GM19238 (cell line): ENCODE results near the gene MTUS2.
"Not testable (repeated sequence)": the region's sequence is repeated elsewhere in the genome, so short reads cannot be mapped to it uniquely, and the experiment has no call there.

Source experiments
- DNase-seq: peaks from one replicate; pipeline ENCODE4 v3.0.0; 2011; ENCODE audit warnings: low spot score; ENCODE audit not compliant: insufficient read length

The MTUS2 gene

GRCh38 chr13:29384871-29385270 lies 564.7 kb downstream of the MTUS2 start:
- no peak for DNase-seq

- DNase-seq: no peak
These were observed 566.1 kb downstream of the MTUS2 start for GRCh38 chr13:29386246-29386645.

DNA sequence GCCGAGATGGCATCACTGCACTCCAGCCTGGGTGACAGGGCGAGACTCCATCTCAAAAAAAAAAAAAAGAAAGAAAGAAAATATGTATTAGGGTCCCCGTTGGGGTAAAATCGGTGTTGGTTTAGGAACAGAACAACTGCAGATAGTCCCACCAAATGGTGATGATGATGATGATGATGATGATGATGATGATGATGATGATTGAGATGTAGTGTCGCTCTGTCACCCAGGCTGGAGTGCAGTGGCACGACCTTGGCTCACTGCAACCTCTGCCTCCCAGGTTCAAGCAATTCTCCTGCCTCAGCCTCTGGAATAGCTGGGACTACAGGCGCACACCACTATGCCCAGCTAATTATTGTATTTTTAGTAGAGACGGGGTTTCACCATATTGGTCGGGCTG lies 570.5 kb downstream of the MTUS2 start:
- not testable (repeated sequence) for DNase-seq

GRCh38 chr13:29396446-29396845 lies 576.3 kb downstream of the MTUS2 start:
- DNase-seq: no peak

GRCh38 chr13:29397265-29397664 lies 577.1 kb downstream of the MTUS2 start:
- DNase-seq: no peak

DNA sequence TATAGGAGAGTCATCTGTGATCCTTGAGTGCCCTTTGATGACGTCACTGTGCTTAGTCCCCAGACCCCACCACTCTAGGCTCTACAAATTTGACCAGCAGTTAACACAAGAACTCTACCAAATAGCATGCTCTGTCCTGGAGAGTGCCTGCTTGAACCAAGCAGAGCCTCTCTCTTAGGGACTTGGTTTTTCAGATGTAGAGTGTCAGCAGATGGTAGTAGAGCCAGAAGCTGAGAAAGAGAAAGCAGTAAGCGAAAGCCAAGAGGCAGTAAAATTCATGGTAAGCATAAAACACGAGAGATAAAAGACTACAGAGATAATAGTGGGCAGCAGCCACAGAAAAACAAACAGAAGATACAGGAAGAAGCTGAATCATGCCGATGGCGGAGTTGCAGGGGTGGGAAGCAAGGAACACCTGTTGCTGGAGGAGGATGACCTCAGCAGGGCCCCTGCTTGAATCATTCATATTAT lies 582.1 kb downstream of the MTUS2 start:
- DNase-seq: no peak

- no peak for DNase-seq
These were observed 585.3 kb downstream of the MTUS2 start for GRCh38 chr13:29405401-29405800.

DNA sequence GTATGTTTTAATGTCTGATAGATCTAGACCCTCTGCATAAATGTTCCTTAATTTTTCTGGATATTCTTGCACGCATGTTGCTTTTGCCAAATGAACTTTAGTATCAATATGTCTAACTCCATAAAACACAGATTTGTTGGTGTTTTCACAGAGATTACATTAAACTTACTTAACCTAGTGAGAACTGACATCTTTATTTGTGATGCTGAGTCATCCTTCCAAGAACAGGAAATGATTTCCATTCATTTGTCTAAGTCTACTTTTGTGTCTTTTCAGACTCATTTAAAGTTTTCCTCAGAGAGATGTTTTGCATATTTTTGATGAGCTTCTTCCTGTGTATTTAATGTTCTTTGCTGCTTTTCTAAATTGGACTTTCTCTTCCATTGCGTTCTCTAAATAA lies 591.3 kb downstream of the MTUS2 start:
- DNase-seq: no peak

DNA sequence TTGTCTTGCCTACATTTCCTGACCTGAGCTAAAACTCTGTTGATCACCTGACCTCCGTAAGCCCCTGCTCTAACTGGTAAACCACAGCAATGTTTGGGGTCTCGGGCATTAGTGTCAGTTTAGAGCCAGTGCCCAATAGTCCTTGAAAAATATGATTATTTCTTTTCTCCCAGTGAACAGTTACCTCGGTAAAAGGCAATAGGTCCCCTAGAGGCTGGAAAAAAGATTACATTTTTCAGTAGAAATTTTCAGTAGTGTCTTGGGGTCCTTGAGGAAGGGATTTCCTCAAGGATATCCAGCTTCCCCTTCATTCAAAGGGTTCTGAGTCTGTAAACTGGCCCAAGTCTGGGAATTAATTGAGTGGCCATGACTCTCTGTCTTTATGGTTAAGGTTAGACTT lies 597.9 kb downstream of the MTUS2 start:
- no peak for DNase-seq

DNA sequence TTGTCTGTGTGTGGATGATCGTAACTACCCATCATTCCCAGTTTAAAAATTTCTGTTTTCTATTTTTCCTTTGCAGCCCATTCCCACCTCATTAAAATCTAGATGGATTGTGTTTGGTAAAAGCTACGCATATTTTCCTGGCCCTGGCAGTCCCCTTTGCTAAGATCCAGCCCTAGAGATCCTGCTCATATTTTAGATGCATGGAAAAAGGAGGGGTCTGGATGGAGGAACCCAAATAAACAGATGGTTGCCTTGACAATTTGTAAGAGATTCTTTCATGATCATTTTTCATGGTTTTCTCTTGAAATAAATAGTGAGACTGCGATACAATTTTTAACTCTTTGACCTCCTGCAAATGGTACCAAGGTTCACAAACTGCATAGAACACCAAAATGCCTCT lies 601.0 kb downstream of the MTUS2 start:
- no peak for DNase-seq

DNA sequence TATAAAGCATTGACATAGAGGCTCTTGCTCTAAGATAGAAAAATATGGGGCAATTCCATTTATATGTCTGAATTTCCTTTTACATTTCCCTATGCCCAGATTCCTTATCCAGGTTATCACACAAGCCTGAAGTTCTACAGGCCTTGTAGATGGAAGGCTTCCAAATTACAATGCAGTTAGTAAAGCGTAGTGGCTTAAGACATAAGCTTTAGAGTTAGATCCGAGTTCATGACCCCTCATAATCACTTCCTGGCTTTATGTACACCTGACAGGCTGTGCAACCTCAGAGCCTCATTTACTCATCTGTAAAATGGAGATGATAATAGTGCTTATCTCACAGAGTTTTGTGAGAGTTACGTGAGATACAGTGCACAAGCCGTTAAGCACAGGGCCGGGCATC lies 601.9 kb downstream of the MTUS2 start:
- no peak for DNase-seq

GRCh38 chr13:29423050-29423449 lies 602.9 kb downstream of the MTUS2 start:
- no peak for DNase-seq

- no peak for DNase-seq
These were observed 607.8 kb downstream of the MTUS2 start for GRCh38 chr13:29427937-29428309.

- no peak for DNase-seq
These were observed 608.4 kb downstream of the MTUS2 start for GRCh38 chr13:29428310-29429181.

- no peak for DNase-seq
These were observed 609.3 kb downstream of the MTUS2 start for GRCh38 chr13:29429286-29429900.

GRCh38 chr13:29434217-29434945 lies 614.2 kb downstream of the MTUS2 start:
- no peak for DNase-seq

DNA sequence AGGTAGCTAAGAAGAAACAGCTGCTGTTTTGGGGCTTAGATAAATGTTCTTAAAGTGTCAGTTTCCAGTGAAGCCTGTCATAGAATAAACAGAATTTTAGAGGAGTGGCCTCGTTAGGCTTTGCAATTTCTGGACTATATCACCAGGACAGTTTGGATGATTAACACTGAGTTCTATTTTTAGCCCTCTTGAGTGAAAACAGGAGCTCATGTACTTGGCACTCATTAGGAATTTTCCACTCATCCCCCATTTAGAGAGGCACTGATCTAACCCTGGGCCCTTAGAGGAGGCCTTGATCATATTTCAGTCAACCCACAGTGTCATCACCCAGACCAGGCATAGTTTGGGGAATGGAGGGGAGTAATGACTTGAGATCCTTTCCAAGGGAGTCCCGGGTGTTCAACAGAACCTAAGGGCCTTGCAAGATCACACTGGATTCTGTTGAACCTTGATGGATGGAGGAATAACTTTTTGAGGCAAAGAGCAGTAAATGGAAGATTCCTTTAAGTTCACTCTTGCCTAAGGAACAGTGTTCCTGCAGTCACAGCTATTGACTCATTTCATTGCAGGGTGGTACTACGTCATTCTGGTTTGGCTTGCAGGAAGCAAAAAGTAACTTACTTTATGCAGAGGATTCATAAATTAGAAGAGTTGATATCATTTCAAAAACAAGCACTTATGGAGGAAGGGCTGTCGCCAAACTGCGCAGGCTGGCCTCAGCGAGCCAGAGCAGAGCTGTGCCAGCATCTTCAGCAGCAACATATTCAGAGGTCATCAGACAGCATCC lies 615.2 kb downstream of the MTUS2 start:
- no peak for DNase-seq

DNA sequence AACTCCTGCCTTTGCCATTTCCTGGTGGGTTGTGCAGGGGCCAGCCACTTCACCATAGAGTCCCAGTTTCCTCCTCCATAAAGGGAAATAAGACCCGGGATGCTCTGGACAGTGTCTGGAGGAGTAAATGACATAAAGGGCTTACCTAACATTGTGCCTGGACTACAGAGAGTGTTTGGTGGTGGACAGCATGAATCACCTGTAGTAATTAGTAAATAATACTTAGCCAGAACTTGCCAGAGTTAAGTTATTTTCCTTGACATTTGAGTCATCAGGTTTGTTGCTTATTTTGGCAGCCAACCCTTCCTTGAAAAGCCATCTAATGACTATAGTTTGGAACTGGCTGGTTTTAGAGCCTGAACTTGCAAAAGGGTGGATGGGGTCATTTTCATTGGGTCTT lies 616.2 kb downstream of the MTUS2 start:
- no peak for DNase-seq

DNA sequence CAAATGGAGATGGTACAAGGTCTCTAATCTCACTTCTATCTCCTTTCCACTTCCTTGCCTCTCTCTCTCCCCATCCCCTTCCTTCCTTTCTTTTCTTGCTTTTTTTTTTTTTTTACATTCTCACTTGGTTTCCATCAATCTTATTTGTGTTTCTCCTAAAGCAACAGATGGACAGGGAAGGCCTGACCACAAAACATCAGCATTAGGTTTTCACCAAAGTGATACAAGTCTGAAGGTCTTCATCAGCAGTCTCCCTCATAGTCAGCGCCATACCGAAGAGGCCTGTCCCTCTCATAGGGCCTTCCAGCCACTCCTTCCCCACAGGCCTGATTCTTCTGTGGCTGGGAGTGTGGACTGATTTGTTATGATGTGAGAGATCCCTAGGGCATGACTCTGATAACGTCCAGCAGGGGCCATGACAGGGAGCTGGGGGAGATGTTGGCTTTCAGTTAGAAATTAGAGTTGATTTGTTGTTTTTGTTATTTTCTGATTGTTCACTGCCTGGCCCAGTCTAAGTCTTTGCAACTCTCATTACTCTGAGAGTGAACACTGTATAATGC lies 616.7 kb downstream of the MTUS2 start:
- DNase-seq: no peak

- DNase-seq: no peak
These were observed 618.6 kb downstream of the MTUS2 start for GRCh38 chr13:29438769-29439168.
